Neutrophil (primary cell): ENCODE data around the gene RNF157.
"Not testable (repeated sequence)": the region's sequence is repeated elsewhere in the genome, so short reads cannot be mapped to it uniquely, and the experiment has no call there.

Experiments
- H3K27ac ChIP-seq: fragments of 200-600 bp; sonication (generic); 2 replicates; pipeline ENCODE4 v1.5.1; 2016; ENCODE audit warnings: mild to moderate bottlenecking, moderate library complexity
- H3K27me3 ChIP-seq: fragments of 200-600 bp; sonication (generic); 2 replicates; pipeline ENCODE4 v1.6.0; 2016; ENCODE audit warnings: mild to moderate bottlenecking
- H3K36me3 ChIP-seq: fragments of 200-600 bp; sonication (generic); 2 replicates; pipeline ENCODE4 v1.5.1; 2017
- H3K4me1 ChIP-seq, 2 experiments: fragments of 200-600 bp in 1 of 2; sonication (generic) in 1 of 2; 1 replicate in 1 of 2; 2 replicates in 1 of 2; pipeline versions ENCODE4 v1.5.1 to v1.6.1; 2013 to 2016; ENCODE audit warnings: low read depth in 1 of 2, low read length in 1 of 2, mild to moderate bottlenecking in 1 of 2, moderate library complexity in 1 of 2; ENCODE audit not compliant: control insufficient read depth in 1 of 2, insufficient read depth in 1 of 2
- H3K4me3 ChIP-seq, 2 experiments: fragments of 200-600 bp in 1 of 2; sonication (generic) in 1 of 2; 1 replicate in 1 of 2; 2 replicates in 1 of 2; pipeline ENCODE4 v1.5.1; 2013 to 2016; ENCODE audit warnings: low read depth in 1 of 2, low read length in 1 of 2, mild to moderate bottlenecking in 1 of 2, moderate library complexity in 1 of 2
- H3K9me3 ChIP-seq: fragments of 200-600 bp; sonication (generic); 2 replicates; pipeline ENCODE4 v1.5.1; 2016
- TF ChIP-seq, protein P1 (sequence below): fragments of 200-600 bp; sonication (generic); IDR thresholded peaks from 2 replicates; pipeline ENCODE4 v1.5.1; 2016; ENCODE audit warnings: antibody characterized with exemption

Gene RNF157

DNA sequence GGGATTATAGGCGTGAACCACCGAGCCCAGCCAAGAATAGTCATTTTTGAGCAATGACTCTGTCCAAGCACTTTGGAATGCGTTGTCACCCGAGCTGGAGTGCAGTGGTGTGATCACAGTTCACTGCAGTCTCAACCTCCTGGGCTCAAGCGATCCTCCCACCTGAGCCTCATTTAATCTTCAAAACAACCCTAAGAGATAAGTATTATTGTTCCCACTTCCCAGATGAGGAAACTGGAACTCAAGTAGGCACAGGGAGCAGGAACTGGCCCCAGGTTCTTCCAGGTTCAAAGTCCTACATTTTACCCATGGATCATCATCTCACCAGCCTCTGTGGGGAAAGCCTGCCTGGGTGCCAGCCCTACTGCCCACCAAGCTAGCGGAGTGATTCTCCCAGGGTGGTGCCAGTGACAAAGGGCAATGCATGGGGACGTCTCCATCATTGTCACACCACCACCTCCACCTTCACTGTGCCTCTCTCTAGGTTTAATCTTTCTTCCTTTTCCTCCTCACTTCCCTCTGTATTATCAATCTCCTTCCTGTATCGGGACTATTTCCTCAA is 11.3 kb upstream of the RNF157 start:
- H3K9me3 ChIP-seq = no peaks in the 10 kb centered on the region
- TF ChIP-seq, protein P1, sequence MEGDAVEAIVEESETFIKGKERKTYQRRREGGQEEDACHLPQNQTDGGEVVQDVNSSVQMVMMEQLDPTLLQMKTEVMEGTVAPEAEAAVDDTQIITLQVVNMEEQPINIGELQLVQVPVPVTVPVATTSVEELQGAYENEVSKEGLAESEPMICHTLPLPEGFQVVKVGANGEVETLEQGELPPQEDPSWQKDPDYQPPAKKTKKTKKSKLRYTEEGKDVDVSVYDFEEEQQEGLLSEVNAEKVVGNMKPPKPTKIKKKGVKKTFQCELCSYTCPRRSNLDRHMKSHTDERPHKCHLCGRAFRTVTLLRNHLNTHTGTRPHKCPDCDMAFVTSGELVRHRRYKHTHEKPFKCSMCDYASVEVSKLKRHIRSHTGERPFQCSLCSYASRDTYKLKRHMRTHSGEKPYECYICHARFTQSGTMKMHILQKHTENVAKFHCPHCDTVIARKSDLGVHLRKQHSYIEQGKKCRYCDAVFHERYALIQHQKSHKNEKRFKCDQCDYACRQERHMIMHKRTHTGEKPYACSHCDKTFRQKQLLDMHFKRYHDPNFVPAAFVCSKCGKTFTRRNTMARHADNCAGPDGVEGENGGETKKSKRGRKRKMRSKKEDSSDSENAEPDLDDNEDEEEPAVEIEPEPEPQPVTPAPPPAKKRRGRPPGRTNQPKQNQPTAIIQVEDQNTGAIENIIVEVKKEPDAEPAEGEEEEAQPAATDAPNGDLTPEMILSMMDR = no peak
- peak overlapping the region; percentile 99 for H3K27ac ChIP-seq
- peak overlapping the region; percentile 64 for H3K4me3 ChIP-seq
- peaks cover 49 to 52% of the 10 kb centered on the region in 2 experiments for H3K4me1 ChIP-seq
- no peaks in the 10 kb centered on the region for H3K36me3 ChIP-seq
- no peaks in the 10 kb centered on the region for H3K27me3 ChIP-seq

DNA sequence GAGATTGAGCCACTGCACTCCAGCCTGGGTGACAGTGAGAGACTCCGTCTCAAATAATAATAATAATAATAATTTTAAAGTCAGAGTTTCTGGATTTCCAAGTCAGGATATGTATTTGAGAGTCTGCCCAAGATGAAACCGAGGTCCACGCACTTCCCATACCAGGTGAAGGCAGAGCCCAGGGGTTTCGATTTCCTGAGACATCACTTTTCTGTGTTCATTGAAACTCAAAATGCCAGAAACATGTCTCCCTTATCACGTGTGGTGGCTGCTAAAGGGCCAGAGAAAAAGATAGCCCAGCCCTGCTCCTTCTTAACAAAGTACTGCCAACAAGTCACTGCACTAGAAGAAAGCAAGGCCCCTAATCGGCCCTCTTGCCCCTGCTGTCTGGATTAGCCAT is 9.8 kb upstream of the RNF157 start:
- Histone ChIP-seq H3K27me3 (peaks cover under 1% of the 10 kb centered on the region), H3K9me3 (no peaks in the 10 kb centered on the region), H3K27ac (peak overlapping the region; percentile 99), H3K36me3 (no peaks in the 10 kb centered on the region), H3K4me3 (no peak overlapping the region), H3K4me1 (peaks cover 57 to 59% of the 10 kb centered on the region in 2 experiments)
- TF ChIP-seq, protein P1 = no peak

DNA sequence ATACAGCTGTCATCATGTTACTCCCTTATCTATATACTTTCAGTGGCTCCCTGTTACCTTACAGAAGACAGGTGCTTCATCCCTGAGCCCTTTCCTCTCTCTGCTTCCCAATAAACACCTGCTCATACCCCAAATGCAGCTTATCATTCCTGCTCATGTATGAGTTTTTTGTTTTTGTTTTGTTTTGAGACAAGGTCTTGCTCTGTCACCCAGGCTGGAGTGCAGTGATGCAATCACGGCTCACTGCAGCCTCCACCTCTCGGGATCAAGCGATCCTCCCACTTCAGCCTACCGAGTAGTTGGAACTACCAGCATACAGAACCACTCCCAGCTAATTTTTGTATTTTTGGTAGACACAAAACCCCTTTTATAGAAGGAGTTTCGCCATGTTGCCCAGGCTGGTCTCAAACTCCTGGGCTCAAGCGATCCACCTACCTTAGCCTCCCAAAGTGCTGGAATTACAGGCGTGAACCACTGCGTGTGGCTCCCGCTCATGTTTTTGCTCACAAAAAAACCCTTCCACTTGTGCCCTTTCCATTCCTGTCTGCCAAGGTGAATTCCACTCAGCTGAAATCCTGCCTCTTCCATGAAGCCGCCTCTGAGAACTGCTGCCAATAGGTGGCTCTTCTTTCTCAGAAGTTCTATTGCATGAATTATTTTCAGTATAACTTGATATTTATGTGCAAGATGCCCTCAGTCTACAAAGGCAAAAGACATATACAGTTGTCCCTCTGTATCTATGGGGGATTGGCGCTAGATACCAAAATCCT is 7.9 kb upstream of the RNF157 start:
- Histone ChIP-seq H3K27me3 (peaks cover 20% of the 10 kb centered on the region), H3K27ac (no peak overlapping the region), H3K4me3 (no peak overlapping the region), H3K4me1 (peaks cover 46 to 48% of the 10 kb centered on the region in 2 experiments), H3K36me3 (no peaks in the 10 kb centered on the region), H3K9me3 (no peaks in the 10 kb centered on the region)
- TF ChIP-seq, protein P1 = no peak

DNA sequence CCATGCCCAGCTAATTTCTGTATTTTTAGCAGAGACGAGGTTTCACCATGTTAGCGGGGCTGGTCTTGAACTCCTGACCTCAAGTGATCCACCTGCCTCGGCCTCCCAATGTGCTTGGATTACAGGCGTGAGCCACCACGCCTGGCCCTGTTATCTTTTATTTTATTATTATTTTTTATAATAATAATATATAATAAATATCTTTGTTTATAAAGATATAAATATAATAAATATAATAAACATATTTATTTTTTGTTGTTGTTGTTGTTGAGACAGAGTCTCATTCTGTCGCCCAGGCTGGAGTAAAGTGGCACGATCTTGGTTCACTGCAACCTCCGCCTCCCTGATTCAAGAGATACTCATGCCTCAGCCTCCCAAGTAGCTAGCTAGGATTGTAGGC is 7.0 kb upstream of the RNF157 start:
- Histone ChIP-seq H3K9me3 (no peaks in the 10 kb centered on the region), H3K4me3 (no peak overlapping the region), H3K27ac (no peak overlapping the region), H3K36me3 (no peaks in the 10 kb centered on the region), H3K27me3 (peaks cover 29% of the 10 kb centered on the region), H3K4me1 (peaks cover 37 to 41% of the 10 kb centered on the region in 2 experiments)
- TF ChIP-seq, protein P1 = no peak

DNA sequence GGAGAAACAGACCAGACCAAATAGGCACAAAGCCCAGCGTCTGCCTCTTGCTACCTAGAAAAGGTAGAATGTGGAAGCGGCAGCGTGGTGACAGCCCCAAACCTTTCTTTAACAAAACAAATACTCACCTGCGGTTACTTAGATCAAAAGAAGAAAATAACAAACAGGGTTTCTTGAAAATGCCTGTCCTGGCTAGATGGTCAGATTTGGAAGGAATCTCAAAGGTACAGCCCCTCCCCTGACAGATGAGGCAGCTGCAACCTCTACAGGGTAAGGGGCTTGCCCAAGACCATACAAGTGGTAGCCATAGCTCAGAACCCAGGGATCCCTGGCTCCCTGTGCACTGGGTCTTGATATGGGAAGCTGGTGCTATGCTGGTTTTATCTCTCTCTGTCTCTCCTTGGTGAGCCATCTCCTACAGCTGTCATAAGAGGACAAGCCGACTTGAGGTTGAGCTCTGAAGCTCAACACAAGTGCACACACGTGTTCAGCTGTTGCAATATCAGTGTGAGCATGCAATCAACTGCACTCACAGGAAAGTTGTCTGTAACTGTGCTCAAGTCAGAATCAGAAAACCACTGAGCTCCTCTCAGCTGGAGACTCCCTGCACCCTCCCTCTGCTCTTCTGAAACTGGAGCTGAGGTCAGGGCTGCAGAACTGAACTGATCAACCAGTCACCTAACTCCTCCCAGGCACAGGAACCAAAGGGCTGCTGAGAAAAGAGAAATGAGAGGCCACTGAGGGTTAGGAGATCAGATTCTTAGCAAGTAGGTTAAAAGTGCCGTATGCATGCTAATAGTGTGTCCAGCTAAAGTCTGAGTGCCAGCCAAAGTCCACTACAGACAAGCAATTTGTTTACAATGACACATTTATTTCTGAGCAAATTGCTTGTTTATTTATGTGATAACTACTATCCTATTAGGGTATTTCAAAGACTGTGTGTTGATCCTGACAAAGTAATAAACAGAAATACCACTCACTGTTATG is 6.1 kb upstream of the RNF157 start:
- H3K27me3 ChIP-seq = peaks cover 38% of the 10 kb centered on the region

DNA sequence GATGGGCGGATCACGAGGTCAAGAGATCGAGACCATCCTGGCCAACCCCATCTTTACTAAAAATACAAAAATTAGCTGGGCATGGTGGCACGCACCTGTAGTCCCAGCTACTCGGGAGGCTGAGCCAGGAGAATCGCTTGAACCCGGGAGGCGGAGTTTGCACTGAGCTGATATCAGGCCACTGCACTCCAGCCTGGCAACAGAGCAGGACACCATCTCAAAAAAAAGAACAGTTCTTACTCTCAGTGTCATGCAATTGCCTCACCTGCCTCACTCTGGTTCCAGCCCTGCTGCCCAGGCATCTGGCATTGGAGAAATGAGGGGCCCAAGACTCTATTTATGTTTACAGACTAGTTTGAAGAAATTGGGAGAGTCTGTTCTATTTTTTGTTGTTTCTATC is 4.4 kb upstream of the RNF157 start:
- Histone ChIP-seq H3K4me1 (peaks cover 25 to 28% of the 10 kb centered on the region in 2 experiments), H3K27me3 (peaks cover 50% of the 10 kb centered on the region)
- not testable (repeated sequence) for H3K27ac ChIP-seq

More for the DNA sequence above, 6.1 kb upstream of the RNF157 start:
- Histone ChIP-seq H3K36me3 (no peaks in the 10 kb centered on the region), H3K4me1 (peaks cover 29 to 35% of the 10 kb centered on the region in 2 experiments), H3K4me3 (no peak overlapping the region), H3K9me3 (no peaks in the 10 kb centered on the region), H3K27ac (peak overlapping the region; percentile 28)
- TF ChIP-seq, protein P1 = no peak

More for the DNA sequence above, 4.4 kb upstream of the RNF157 start:
- not testable (repeated sequence) for H3K4me3 ChIP-seq, H3K9me3 ChIP-seq, H3K36me3 ChIP-seq
